Memory B cell (primary cell): Measurements from ENCODE around the gene SYTL4.

Experiments
- ATAC-seq: fragments of 150-1000 bp; cut with Tn5 transposase; 2 replicates; pipeline ENCODE4 v1.10.0; 2021; ENCODE audit warnings: low read depth, mild to moderate bottlenecking, moderate library complexity
- DNase-seq, 2 donors: peaks; one replicate each; pipeline ENCODE4 v3.0.0; 2022; ENCODE audit warnings: low spot score in 2 of 2
- H3K27ac Mint-ChIP-seq: one replicate; pipeline ENCODE4 v1.8.0; 2022; ENCODE audit warnings: mild to moderate bottlenecking, moderate library complexity, mixed read lengths
- H3K27me3 Mint-ChIP-seq: one replicate; pipeline ENCODE4 v1.8.0; 2022; ENCODE audit warnings: mixed read lengths
- H3K36me3 Mint-ChIP-seq: one replicate; pipeline ENCODE4 v1.8.0; 2022; ENCODE audit warnings: mild to moderate bottlenecking, mixed read lengths
- H3K4me1 Mint-ChIP-seq: one replicate; pipeline ENCODE4 v1.8.0; 2022; ENCODE audit warnings: mixed read lengths
- H3K4me3 Mint-ChIP-seq: one replicate; pipeline ENCODE4 v1.8.0; 2022; ENCODE audit warnings: mild to moderate bottlenecking, moderate library complexity, mixed read lengths
- H3K9me3 Mint-ChIP-seq: one replicate; pipeline ENCODE4 v1.8.0; 2022; ENCODE audit warnings: mixed read lengths

SYTL4 gene

DNA sequence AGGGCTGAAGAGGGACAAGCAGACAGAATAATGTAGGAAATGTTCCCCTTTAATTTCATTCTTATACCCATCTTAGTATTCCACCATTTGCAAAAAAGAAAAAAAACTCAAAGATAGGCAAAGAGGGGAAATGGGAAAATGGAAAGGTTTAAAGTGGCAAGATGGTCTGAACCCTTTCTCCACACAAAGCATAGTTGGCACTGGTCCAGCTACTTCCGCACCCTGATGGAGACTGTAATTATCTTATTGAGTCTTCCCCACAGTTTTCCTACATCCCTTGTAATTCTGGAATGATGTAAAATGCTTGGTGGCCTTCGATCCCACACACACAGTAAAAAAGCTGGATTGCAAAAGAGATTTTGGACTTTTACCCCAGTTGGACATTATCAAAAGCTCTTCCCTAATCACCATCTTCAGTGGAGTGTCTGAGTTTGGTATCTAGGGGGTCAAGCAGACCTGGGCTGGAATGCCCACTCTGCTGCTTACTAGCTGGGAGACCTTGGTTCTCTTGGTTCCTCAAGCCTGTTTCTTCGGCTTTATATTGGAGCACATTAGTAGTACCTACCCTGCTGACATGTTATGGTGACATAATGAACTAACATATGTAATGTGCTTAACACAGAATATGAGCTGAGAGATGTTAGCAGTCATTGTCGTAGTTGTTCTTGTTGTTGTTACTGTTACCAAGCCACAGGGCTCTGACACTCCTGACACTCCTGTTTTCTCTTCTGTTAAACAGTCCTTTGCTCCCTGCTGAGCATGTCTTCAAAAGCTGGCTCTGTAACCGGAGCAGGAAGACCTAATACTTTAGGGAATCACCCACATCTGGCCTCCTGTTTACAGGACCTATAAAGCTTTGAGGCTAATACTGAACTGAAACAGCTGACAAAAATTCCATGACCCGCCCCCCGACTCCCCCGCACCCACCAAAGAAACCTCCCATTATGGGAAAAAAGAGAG lies 83.2 kb downstream of the SYTL4 start:
- Mint-ChIP-seq H3K27ac (no peak overlapping the region), H3K9me3 (no peaks in the 10 kb centered on the region), H3K4me3 (no peak overlapping the region), H3K36me3 (no peaks in the 10 kb centered on the region), H3K27me3 (peaks cover 10% of the 10 kb centered on the region), H3K4me1 (peaks cover 2% of the 10 kb centered on the region)
- DNase-seq (no peak), ATAC-seq (no peak)

DNA sequence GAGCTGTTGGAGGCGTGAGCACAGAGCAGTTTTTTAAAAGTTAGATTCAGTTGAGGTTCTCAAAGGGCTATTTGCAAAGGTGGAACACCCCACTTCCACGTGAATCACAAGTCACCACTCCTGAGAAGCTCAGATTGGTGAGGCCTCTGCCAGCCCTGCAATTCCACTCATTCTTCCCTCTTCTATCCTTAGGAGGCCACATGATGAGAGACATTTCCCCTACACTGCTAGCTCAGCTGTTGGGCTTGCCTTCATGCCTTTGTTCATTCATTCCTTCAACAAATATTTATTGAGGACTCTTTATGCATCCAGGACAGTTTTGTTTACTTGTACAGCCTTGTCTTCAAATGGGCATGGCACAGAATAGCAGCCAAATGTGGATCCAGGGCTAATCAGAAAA lies 84.2 kb downstream of the SYTL4 start:
- H3K4me1 Mint-ChIP-seq, result peaks cover 2% of the 10 kb centered on the region
- H3K36me3 Mint-ChIP-seq, result no peaks in the 10 kb centered on the region
- ATAC-seq (no peak), DNase-seq (no peak)
- H3K27ac Mint-ChIP-seq, result no peak overlapping the region
- H3K4me3 Mint-ChIP-seq, result no peak overlapping the region
- no peaks in the 10 kb centered on the region for H3K9me3 Mint-ChIP-seq
- peaks cover 9% of the 10 kb centered on the region for H3K27me3 Mint-ChIP-seq

DNA sequence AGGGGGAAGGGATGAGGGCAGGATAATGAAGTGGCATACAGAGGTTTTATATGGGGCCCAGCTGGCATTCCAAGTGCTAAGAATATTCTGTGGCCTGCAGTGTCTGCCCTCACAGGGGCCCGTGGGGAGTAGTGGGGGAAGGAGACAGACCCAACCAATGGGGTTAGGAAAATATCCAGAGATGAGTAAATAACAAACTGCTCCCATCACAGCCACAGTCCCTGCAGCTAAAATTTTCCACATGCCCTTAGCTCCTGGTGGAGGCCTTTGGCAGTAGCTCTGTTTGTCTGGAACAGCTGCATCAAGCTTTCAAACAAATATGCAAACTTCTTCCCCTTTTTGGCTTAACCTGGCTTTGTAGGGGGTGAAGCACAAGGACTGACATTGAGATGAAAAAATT lies 84.8 kb downstream of the SYTL4 start:
- Mint-ChIP-seq H3K4me3 (no peak overlapping the region), H3K27ac (no peak overlapping the region), H3K4me1 (peaks cover 2% of the 10 kb centered on the region), H3K27me3 (peaks cover 12% of the 10 kb centered on the region), H3K36me3 (no peaks in the 10 kb centered on the region), H3K9me3 (no peaks in the 10 kb centered on the region)
- DNase-seq, result no peak
- ATAC-seq, result no peak

DNA sequence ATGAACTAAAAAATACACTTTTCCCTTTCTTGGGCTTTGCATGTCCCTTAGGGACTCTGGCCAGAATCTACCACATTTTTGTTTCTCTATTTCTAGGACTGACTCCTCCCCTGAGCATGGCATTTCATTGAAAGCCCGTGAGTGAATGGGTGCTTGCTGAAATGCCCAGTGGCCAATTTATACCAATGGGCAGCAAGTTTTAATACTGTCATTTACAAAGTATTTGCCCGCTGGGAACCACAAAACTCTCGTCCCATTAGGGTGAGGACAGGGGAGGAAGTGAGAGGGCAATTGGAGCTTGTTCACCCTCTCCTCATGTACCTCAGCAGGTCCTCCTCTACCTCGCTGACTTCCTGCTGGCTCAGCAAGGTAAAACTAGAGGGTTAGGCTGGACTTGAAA lies 86.8 kb downstream of the SYTL4 start:
- ATAC-seq (no peak), DNase-seq (no peak)
- Mint-ChIP-seq H3K4me3 (no peak overlapping the region), H3K9me3 (no peaks in the 10 kb centered on the region), H3K27ac (no peak overlapping the region), H3K27me3 (peaks cover 21% of the 10 kb centered on the region), H3K36me3 (no peaks in the 10 kb centered on the region), H3K4me1 (peaks cover 2% of the 10 kb centered on the region)

DNA sequence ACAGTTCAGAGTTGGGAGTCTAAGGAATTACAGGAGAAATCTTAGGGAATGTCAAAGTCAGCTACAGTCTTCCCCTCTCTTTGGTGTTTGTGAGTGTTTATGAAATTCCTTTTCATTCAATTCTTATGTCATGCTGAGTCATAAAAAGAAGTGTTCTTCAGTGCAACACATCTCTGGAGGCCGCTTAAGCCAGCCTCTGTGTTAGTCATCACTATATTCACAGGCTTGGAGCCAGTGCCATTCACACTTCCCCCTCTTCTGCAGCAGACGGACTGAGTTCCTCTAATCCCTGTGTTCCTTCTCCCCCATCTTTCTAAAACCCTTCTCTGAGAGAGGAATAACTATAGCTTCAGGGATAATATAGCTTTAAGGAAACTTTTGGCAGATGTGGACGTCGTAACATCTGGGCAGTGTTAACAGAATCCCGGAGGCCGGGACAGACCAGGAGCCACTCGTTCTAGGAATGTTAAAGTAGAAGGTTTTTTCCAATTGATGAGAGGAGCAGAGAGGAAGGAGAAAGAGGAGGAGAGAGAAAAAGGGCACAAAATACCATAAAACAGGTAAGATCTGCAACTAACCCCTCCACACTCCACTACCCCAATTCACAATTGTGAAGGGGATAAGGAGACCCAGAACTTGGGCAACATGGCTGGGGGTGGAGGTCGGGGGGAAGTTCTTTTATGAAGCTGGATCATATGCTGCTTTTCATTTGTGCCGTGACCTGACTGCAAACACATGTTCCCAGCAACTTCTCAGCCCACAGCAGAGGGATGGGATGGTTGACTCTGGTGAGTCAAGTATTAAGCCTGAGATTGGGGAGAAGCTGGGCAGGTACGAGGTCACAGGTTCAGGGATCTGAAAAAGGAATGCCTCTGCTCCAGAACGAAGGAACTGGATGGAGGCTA lies 87.7 kb downstream of the SYTL4 start, which contains the start of gene SRPX2:
TSS of gene SRPX2 (plus strand) at position 244 of the 905 bp plus-strand sequence. CDS start 2,124 bp downstream, outside the sequence.
- Mint-ChIP-seq H3K4me3 (no peak within 1 kb of the TSS), H3K27me3 (peaks cover 27% of the 10 kb centered on the region), H3K4me1 (peaks cover 2% of the 10 kb centered on the region), H3K27ac (no peak within 1 kb of the TSS), H3K9me3 (no peaks in the 10 kb centered on the region), H3K36me3 (no peaks in the 10 kb centered on the region)
- ATAC-seq (no peak), DNase-seq (no peak)

DNA sequence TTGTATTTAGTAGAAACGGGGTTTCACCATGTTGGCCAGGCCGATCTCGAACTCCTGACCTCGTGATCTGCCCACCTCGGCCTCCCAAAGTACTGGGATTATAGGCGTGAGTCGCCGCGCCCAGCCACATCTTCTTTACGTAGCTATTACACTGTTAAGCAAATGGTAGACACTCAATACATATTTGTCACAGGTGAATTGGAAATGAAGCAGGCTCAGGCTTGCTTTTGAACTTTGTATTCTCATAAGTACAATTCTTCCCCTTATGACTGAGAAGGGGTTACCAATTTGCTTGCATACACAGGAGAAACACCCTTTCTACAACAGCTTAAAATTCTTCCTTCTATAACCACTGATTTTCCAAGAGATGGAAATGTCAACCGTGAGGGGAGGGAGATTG lies 88.7 kb downstream of the SYTL4 start:
- peaks cover 2% of the 10 kb centered on the region for H3K4me1 Mint-ChIP-seq
- H3K27me3 Mint-ChIP-seq, result peaks cover 27% of the 10 kb centered on the region
- H3K9me3 Mint-ChIP-seq, result no peaks in the 10 kb centered on the region
- ATAC-seq (no peak), DNase-seq (no peak)
- no peak overlapping the region for H3K27ac Mint-ChIP-seq
- H3K4me3 Mint-ChIP-seq, result no peak overlapping the region
- no peaks in the 10 kb centered on the region for H3K36me3 Mint-ChIP-seq

DNA sequence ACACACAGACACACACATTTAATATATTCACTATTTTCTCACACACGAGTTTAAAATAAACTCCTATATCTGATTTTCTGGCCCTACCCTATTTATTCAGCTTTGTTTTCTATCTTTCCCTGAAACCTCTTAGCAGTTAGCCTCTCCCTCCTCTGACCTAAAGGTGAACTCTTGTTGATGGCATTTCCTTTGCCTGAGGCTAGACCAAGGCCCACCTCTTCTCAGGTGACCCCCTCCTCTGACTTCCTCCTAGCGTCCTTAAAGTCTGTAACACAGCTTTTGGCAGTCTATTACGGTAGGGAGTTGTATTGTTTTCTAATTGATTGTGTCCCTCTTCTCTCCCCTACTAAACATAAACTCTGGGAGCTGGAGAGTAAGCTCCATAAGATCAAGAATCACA lies 89.6 kb downstream of the SYTL4 start:
- Mint-ChIP-seq H3K27me3 (peaks cover 27% of the 10 kb centered on the region), H3K9me3 (no peaks in the 10 kb centered on the region), H3K4me1 (peaks cover 2% of the 10 kb centered on the region), H3K27ac (no peak overlapping the region), H3K36me3 (no peaks in the 10 kb centered on the region), H3K4me3 (no peak overlapping the region)
- ATAC-seq (no peak), DNase-seq (no peak)

DNA sequence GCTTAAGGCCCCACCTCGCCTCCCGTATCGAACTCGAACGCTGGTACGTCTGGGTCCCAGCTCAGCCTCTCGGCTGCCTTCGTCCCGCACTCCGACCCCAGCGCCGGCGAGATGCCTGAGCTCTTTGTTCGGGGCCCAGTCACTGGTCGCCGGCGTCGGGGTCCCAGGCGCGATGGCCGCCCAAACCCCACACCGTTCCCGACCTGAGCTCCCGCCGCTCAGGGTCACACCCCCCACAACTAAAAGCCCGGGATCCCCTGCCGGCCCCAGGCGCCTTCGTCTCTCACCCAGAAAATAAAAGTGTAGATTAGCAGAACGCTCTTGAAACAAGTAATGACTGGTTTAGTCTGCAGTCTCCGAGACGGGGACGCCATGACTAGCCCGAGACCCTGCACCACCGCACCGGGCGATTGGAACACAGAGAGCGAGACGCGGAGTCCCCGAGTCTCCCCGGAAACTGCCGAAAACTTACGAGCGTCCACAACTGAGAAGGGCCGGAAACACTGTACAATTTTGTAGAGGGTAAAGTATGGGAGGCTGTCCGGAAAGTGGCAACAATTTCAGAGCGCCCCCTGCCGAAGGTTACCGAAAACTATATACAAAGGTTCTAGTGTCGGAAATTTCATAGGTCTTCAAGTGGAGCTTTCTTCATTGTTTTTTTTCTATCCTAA lies 95.5 kb downstream of the SYTL4 start, which contains the start of gene TSPAN6:
TSS of gene TSPAN6 (minus strand) at position 486 of the 671 bp plus-strand sequence. CDS start at position 374, 112 bp downstream.
- H3K27me3 Mint-ChIP-seq, result peaks cover 10% of the 10 kb centered on the region
- DNase-seq (peak; percentile 31 to 44), ATAC-seq (peak; percentile 84)
- peak within 1 kb of the TSS; percentile 85 for H3K4me3 Mint-ChIP-seq
- H3K27ac Mint-ChIP-seq, result no peak within 1 kb of the TSS
- no peaks in the 10 kb centered on the region for H3K9me3 Mint-ChIP-seq
- peaks cover 6% of the 10 kb centered on the region for H3K4me1 Mint-ChIP-seq
- no peaks in the 10 kb centered on the region for H3K36me3 Mint-ChIP-seq

DNA sequence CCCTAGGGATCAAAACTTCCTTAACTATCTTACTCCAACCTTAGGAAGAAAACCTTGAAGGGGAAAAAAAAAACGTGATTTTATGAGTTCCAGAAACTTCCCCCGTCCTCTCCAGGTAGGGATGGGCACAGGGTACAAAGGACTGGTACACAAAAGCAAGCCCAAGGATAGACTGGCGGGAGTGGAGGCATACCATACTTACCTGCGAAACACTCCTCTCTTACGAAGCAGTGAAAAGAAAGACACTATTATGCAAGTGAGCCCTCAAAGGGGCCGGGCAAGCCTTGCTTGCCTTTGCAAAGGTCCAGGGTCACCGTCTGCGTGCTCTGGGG lies 96.0 kb downstream of the SYTL4 start:
- H3K4me1 Mint-ChIP-seq, result peaks cover 6% of the 10 kb centered on the region
- peaks cover 8% of the 10 kb centered on the region for H3K27me3 Mint-ChIP-seq
- H3K4me3 Mint-ChIP-seq, result peak overlapping the region; percentile 85
- ATAC-seq (no peak), DNase-seq (no peak)
- H3K9me3 Mint-ChIP-seq, result no peaks in the 10 kb centered on the region
- H3K36me3 Mint-ChIP-seq, result no peaks in the 10 kb centered on the region
- no peak overlapping the region for H3K27ac Mint-ChIP-seq

DNA sequence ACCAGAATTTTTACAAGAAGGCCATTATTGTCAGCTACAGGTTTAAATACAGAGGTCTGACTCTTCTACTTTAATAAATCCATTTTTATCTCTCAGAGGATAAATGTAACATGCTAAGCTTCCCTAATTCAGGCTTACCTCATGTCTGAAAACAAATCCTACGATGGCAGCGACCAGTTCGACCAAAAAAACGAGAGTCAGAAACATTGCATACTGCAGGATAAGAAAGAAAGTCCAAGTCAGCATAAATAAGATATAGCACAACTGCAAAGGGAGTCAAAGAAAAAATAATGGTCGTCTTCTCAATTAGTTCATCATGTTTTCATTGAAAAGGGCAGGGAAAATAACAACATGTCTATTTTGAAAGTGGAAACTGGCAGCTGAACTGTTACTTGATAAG lies 96.9 kb downstream of the SYTL4 start:
- H3K9me3 Mint-ChIP-seq, result no peaks in the 10 kb centered on the region
- H3K36me3 Mint-ChIP-seq, result no peaks in the 10 kb centered on the region
- no peak overlapping the region for H3K4me3 Mint-ChIP-seq
- H3K27me3 Mint-ChIP-seq, result peaks cover 6% of the 10 kb centered on the region
- peaks cover 6% of the 10 kb centered on the region for H3K4me1 Mint-ChIP-seq
- ATAC-seq (no peak), DNase-seq (no peak)
- H3K27ac Mint-ChIP-seq, result no peak overlapping the region

DNA sequence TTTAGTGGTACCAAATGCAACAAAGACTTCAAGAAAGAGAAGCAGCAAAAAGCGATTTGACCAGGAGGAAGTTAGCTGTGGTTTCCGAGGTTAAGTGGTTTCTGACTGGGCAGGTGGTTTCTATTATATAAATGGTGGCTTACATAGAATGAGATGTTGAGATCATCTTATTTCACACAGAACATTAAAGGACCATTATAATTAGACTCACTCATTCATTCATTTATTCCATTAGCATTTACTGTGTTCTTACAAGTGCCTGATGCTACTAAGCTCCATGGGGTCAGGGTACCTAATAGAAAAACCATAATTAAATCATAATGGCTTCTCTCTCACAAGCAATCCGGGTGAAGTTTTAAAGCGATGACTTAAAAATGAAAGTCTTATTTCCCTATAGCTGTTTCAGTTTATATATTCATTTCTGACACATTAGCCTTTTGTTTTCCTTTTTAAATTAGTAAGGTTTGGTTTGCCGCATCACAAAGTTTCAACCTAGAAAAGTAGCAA lies 105.9 kb downstream of the SYTL4 start:
- Mint-ChIP-seq H3K27ac (no peak overlapping the region), H3K4me3 (peak overlapping the region; percentile 29), H3K36me3 (no peaks in the 10 kb centered on the region), H3K9me3 (no peaks in the 10 kb centered on the region), H3K4me1 (peaks cover 6% of the 10 kb centered on the region), H3K27me3 (no peaks in the 10 kb centered on the region)
- ATAC-seq (peak; percentile 91), DNase-seq (peak in 1 of 2 donors; percentile 9)
